ENCODE results near the gene TSC1. TPM values are rescaled to one million over a fixed set of nuclear protein-coding genes. Genes with fewer than 3 reads are reported as not detected.
A peak's percentile ranks its signal among the peaks of the same experiment; 100 is the strongest.

TSC1 gene
- total RNA-seq, 2 experiments from 2014 or later = 20.7 to 23.2 TPM

DNA sequence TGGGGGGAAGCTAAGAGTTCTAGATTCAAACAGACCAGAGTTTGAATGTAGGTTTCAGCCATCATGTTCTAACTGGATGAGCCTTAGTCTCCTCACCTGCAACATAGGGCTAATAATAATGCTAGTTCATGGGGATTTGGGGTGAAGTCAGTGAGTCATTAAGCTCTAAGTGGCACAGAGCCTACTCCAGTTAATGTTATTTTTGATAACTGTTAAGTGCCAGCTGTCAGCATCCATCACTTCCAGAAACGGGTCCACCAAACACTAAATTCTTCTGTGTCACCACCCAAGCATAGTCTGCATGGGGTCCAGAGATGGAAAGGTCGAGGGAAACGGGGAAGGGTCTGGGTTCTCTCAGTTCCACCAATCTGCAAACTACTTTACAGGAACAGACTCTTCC is 1.8 kb upstream of the TSC1 start:
- H3K36me3 Mint-ChIP-seq (ENCODE audit: low read depth) = no peaks in the 10 kb centered on the region
- ChIA-PET POLR2A (interaction anchor here (1.0 kb wide), 1 partner anchor 31 kb away, joined by 5 read pairs; no protein-coding TSS in a partner anchor), CTCF (interaction anchor here (0.6 to 1.6 kb wide), 4 partner anchors 12 to 380 kb away, joined by 3 to 4 read pairs (median 3); no protein-coding TSS in a partner anchor)
- intact Hi-C loops (cut with micrococcal nuclease) = no loop called here
- TF ChIP-seq, protein P1, sequence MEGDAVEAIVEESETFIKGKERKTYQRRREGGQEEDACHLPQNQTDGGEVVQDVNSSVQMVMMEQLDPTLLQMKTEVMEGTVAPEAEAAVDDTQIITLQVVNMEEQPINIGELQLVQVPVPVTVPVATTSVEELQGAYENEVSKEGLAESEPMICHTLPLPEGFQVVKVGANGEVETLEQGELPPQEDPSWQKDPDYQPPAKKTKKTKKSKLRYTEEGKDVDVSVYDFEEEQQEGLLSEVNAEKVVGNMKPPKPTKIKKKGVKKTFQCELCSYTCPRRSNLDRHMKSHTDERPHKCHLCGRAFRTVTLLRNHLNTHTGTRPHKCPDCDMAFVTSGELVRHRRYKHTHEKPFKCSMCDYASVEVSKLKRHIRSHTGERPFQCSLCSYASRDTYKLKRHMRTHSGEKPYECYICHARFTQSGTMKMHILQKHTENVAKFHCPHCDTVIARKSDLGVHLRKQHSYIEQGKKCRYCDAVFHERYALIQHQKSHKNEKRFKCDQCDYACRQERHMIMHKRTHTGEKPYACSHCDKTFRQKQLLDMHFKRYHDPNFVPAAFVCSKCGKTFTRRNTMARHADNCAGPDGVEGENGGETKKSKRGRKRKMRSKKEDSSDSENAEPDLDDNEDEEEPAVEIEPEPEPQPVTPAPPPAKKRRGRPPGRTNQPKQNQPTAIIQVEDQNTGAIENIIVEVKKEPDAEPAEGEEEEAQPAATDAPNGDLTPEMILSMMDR (IDR thresholded peaks at IDR 0.05) = no peak
- no peak overlapping the region for H3K27ac Mint-ChIP-seq
- no peaks in the 10 kb centered on the region for H3K9me3 Mint-ChIP-seq
- no peak overlapping the region for H3K4me3 Mint-ChIP-seq
- DNase-seq (no peak), ATAC-seq (no peak)
- H3K27me3 Mint-ChIP-seq = no peaks in the 10 kb centered on the region
- H3K4me1 Mint-ChIP-seq (ENCODE audit: low read depth) = peaks cover 26% of the 10 kb centered on the region

DNA sequence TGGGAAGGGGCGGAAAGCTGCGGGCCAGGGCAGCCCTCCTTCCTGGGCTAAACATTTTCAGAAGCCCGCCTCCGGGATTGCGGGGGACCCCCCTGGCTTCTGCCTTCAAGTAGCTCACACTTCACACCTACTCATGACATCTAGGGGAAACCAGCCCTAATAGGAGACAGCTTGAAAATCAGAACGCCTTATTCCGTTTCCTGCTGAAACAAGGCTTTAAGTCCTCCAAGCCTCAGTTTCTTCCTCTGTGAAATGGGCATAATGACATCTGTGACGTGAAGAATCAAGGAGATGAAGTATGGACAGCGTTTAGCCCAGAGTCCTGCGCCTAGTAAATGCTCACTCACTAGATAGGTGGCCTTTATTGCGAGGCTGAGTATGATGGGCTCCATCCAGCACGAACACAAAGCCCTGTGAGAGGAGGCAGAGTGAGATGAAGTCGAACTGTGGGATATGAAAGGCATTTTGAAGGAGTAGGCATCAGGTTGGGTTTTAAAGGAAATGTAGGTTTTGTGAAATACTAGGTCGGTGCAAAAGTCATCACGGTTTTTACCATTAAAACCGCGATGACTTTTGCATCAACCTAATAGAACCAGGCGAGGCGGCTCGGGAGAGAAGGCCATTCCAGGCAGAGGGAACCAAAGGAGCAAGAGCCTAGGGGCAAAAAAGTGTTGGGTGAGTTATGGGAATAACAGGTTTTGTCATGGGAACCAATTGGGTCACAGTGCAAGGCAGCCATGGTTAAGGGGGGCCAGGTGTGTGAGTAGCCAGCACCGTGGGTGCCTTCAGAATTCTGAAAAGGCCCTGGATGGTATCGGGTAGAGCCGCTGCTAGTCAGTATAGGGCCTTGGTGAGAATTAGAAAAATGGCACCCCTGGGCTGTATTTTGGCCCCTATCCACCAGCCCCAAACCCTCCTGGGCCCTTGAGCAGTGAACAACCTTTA is 1.0 kb upstream of the TSC1 start:
- peak; percentile 73 for DNase-seq
- intact Hi-C loops (cut with micrococcal nuclease) = no loop called here

DNA sequence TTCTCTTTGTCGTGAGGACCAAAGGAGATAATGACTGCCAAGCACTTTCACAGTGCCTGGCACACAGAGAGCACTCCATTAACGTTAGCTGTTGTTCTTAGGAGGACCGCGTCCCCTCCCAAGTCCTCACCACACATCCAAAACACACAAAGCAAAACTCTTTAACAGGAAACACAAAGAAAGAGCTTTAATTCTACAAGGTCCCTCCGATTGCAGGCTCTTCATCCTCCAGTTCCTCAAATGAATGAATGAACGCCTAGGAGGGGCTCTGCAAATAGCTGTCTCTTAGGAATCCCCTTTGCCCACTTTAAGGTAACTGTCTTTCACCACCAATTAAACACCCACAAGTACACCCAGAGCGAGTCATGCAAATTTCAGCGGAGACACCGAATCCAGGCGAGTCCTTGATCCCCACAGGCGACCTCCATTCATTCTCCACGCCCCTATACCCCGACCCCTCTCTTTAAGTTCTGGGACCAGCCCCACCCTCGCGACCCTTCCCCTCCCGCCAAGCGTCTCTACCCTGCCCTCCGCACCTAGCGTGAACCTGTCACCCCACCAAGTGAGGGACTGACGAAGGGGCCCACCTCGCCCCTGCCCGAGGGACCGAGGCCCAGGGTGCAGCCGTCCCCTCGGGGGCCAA is 644 bp downstream of the TSC1 start:
- Mint-ChIP-seq H3K4me3 (peak overlapping the region; percentile 99), H3K4me1 (ENCODE audit: low read depth) (peaks cover 26% of the 10 kb centered on the region), H3K9me3 (no peaks in the 10 kb centered on the region), H3K27ac (peak overlapping the region; percentile 93), H3K27me3 (no peaks in the 10 kb centered on the region), H3K36me3 (ENCODE audit: low read depth) (no peaks in the 10 kb centered on the region)
- DNase-seq (peak; percentile 13), ATAC-seq (no peak)
- POLR2A ChIA-PET = interaction anchor here (0.6 to 3.2 kb wide), 8 partner anchors 9 to 587 kb away, joined by 3 to 20 read pairs (median 4); partner anchors contain the start of gene GTF3C5
- TF ChIP-seq, protein P1 (IDR thresholded peaks at IDR 0.05) = no peak
- CTCF ChIA-PET = interaction anchor here (0.7 to 2.1 kb wide), 5 partner anchors 21 to 78 kb away, joined by 4 to 10 read pairs (median 5); partner anchors contain the start of gene GFI1B
- intact Hi-C loops (cut with micrococcal nuclease) = no loop called here

More for the DNA sequence above, 1.0 kb upstream of the TSC1 start:
- POLR2A ChIA-PET = interaction anchor here (0.7 to 3.2 kb wide), 3 partner anchors 11 to 86 kb away, joined by 3 to 20 read pairs (median 13); partner anchors contain the start of gene GTF3C5
- Mint-ChIP-seq H3K9me3 (no peaks in the 10 kb centered on the region), H3K4me1 (ENCODE audit: low read depth) (peaks cover 26% of the 10 kb centered on the region), H3K27ac (peak overlapping the region; percentile 100), H3K36me3 (ENCODE audit: low read depth) (no peaks in the 10 kb centered on the region), H3K4me3 (peak overlapping the region; percentile 99), H3K27me3 (no peaks in the 10 kb centered on the region)
- peak; percentile 26 for ATAC-seq
- TF ChIP-seq, protein P1 (IDR thresholded peaks at IDR 0.05) = no peak
- CTCF ChIA-PET = interaction anchor here (0.6 to 2.1 kb wide), 5 partner anchors 11 to 380 kb away, joined by 3 to 10 read pairs (median 4); partner anchors contain the start of gene GFI1B

DNA sequence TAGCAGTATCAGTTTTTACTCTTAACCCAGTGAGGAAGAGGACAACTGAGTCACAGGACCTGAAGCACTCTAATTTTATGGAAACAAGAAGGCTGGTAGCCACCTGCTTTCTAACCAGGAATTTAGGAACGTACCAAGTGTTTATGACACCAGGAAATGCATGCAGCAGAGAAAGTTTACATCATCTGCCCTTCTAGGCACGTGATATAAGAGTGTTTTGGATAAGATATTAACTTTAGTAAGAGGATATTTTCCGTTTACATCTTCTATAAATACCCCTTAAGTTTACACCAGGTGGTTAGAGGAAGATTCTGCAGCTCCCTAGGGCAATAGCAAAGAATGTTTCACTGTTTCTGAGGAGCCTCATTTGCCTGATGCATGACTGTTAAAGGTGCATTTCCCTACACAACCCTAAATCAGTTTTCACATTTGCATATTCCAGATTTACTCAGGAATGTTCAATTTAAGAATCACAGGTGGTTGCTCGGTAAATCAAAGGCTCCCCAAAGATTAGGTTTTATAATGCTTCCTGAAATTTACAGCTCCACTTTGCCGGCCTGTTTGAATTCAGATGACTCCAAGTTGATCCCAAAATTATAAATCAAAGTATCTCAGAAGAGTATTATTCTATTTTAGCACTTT is 1.8 kb downstream of the TSC1 start:
- ATAC-seq = no peak
- TF ChIP-seq, protein P1 (IDR thresholded peaks at IDR 0.05) = no peak
- no peaks in the 10 kb centered on the region for H3K36me3 Mint-ChIP-seq (ENCODE audit: low read depth)
- no peaks in the 10 kb centered on the region for H3K27me3 Mint-ChIP-seq
- no peak overlapping the region for H3K27ac Mint-ChIP-seq
- intact Hi-C loops (cut with micrococcal nuclease) = no loop called here
- peaks cover 26% of the 10 kb centered on the region for H3K4me1 Mint-ChIP-seq (ENCODE audit: low read depth)
- no peaks in the 10 kb centered on the region for H3K9me3 Mint-ChIP-seq
- ChIA-PET POLR2A (interaction anchor here (1.5 to 3.2 kb wide), 2 partner anchors 89 to 174 kb away, joined by 3 to 13 read pairs; partner anchors contain the start of gene GTF3C5), CTCF (interaction anchor here (0.8 kb wide), 1 partner anchor 24 kb away, joined by 3 read pairs; no protein-coding TSS in a partner anchor)
- H3K4me3 Mint-ChIP-seq = peak overlapping the region; percentile 99
- DNase-seq = no peak
